SK-N-MC (cell line): Measurements from ENCODE around the gene ITPR2.

Experiments used
- DNase-seq: peaks from one replicate; pipeline ENCODE4 v3.0.0-alpha.2; 2011; ENCODE audit warnings: low read depth, low spot score
- H3K27ac ChIP-seq: fragments of 200-600 bp; sonication (generic); 2 replicates; pipeline ENCODE4 v1.5.1; 2016; ENCODE audit warnings: mixed run types
- H3K36me3 ChIP-seq: fragments of 200-600 bp; sonication (generic); 2 replicates; pipeline ENCODE4 v1.6.1; 2017; ENCODE audit warnings: antibody characterized with exemption, low read length, mixed read lengths; ENCODE audit not compliant: insufficient read depth
- H3K4me3 ChIP-seq: fragments of 200-600 bp; sonication (generic); 2 replicates; pipeline ENCODE4 v1.5.1; 2016
- H3K9ac ChIP-seq: fragments of 200-600 bp; sonication (generic); 2 replicates; pipeline ENCODE4 v1.8.0; 2017; ENCODE audit warnings: mixed run types, mixed read lengths; ENCODE audit not compliant: insufficient read length
- H3K9me3 ChIP-seq: fragments of 200-600 bp; sonication (generic); 2 replicates; pipeline ENCODE4 v1.6.1; 2017; ENCODE audit warnings: low read depth, mild to moderate bottlenecking, antibody characterized with exemption, low read length, moderate library complexity, mixed read lengths
- EZH2 ChIP-seq: fragments of 200-600 bp; sonication (generic); IDR thresholded peaks from one replicate; pipeline ENCODE4 v1.6.1; 2017; ENCODE audit warnings: antibody characterized with exemption
- FOXP2 ChIP-seq: optimal IDR thresholded peaks from 2 replicates; pipeline ENCODE3; 2011; ENCODE audit warnings: mild to moderate bottlenecking, moderate library complexity; ENCODE audit not compliant: insufficient read depth; ENCODE audit errors: extremely low read length, control extremely low read depth
- POLR2AphosphoS5 ChIP-seq: IDR thresholded peaks from 2 replicates; pipeline ENCODE4 v1.6.1; 2012; ENCODE audit warnings: mild to moderate bottlenecking, low read depth, low read length, borderline replicate concordance

ITPR2 gene

DNA sequence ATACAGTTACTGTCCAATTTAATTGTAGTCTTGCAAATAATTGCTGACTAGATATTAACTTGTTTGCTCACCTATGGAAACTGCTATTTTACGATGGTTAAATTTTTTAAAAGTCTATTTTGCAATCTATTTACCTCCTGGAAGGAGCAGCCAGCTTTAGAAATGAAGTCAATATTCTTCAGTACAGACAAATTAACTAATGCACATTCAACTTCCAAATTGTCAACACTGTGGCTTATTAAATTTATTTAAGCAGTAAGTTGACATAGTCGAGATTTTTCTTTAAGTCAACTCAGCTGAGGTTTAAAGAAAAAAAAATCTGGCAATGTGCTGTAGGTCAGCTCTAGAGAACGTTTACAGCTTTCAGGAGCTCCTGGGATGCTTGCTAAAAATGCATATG lies 416.4 kb downstream of the ITPR2 start:
- Histone ChIP-seq H3K9ac (no peak overlapping the region), H3K9me3 (no peaks in the 10 kb centered on the region), H3K36me3 (no peaks in the 10 kb centered on the region), H3K27ac (no peak overlapping the region), H3K4me3 (no peak overlapping the region)
- no peak for DNase-seq
- no peak for TF ChIP-seq POLR2AphosphoS5

DNA sequence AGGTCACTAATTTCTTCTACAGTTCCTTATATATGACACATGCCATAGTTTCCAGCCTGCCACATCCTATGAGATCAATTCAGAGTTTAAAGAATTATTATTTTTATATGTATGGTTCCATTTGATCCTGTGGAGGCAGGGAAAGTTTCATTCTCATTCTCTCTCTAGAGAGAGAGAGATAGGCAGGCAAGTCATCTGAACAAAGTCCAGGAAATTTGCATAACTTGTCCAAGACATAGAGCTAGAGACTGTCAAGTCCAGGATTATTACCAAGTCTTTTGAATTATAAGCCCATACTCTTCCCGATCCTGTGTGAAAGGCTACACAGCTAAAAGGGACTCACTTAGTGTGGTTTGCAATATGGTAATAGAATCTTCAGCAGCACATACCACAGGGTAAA lies 422.3 kb downstream of the ITPR2 start:
- no peak overlapping the region for H3K27ac ChIP-seq
- H3K36me3 ChIP-seq, result no peaks in the 10 kb centered on the region
- no peaks in the 10 kb centered on the region for H3K9me3 ChIP-seq
- H3K4me3 ChIP-seq, result no peak overlapping the region
- DNase-seq, result no peak
- TF ChIP-seq EZH2, result no peak
- no peak for TF ChIP-seq POLR2AphosphoS5
- TF ChIP-seq FOXP2, result no peak
- H3K9ac ChIP-seq, result no peak overlapping the region

DNA sequence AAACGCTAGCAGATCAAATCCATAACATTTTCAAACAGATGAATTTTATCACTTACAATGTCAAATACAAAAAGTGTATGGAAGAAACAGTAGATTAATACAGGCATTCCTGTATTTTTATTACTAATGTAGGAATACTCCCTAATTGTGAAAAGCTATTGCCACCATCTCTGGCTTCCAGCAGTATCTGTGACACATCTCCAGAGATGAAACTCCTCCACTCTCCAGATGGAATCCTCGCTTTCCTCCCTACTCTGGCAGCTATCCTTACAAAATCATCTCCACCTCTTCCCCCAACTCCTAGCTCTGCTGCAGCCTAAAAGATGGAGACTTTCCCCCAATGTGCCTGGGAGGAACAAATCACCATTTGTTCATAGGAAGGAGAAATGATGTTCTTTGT lies 426.2 kb downstream of the ITPR2 start:
- Histone ChIP-seq H3K27ac (no peak overlapping the region), H3K9ac (no peak overlapping the region), H3K9me3 (no peaks in the 10 kb centered on the region), H3K4me3 (no peak overlapping the region), H3K36me3 (no peaks in the 10 kb centered on the region)
- DNase-seq, result no peak
- TF ChIP-seq POLR2AphosphoS5, result no peak
- TF ChIP-seq FOXP2, result no peak
- TF ChIP-seq EZH2, result no peak

DNA sequence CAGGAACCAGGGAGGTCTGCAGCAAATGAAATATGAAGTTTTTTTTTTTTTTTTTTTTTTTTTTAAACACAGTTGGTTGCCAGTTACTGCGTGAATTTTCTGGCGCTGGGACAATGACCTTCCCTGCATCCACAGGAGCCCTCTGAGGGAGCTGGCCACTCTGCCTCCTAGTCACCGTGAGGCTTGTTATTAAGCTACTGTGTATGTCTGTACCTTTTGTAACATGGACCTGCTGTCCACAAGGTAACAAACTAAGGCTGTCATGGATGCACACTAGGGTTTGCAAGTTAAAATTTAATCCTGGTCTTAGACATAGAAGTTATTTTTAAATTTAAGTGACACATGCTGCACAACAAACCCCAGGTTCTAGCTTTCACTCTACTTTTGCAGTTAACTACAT lies 426.6 kb downstream of the ITPR2 start:
- H3K9ac ChIP-seq, result no peak overlapping the region
- H3K36me3 ChIP-seq, result no peaks in the 10 kb centered on the region
- no peak overlapping the region for H3K27ac ChIP-seq
- no peaks in the 10 kb centered on the region for H3K9me3 ChIP-seq
- DNase-seq, result no peak
- no peak for TF ChIP-seq POLR2AphosphoS5
- TF ChIP-seq FOXP2, result no peak
- no peak for TF ChIP-seq EZH2
- no peak overlapping the region for H3K4me3 ChIP-seq

DNA sequence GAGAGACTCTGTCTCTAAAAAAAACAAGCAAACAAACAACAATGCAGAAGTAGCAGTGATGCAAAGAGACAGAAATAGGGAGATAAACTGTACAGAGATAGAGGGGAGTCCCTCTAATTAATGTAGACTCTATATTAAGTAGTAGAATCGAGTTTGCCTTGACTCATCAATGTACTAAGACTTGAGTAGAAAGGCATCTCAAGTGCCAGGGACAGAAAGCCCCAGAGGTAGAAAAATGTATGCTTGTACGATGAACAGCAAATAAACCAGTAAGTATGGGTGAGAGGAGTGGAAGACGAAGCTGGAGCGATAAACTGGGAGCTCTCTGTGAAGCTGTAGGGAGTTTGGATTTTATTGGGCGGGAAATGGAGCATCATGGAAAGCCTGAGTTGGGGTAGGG lies 429.4 kb downstream of the ITPR2 start:
- H3K9ac ChIP-seq, result no peak overlapping the region
- TF ChIP-seq EZH2, result no peak
- TF ChIP-seq FOXP2, result no peak
- no peak for TF ChIP-seq POLR2AphosphoS5
- no peak overlapping the region for H3K4me3 ChIP-seq
- H3K36me3 ChIP-seq, result no peaks in the 10 kb centered on the region
- no peak overlapping the region for H3K27ac ChIP-seq
- no peaks in the 10 kb centered on the region for H3K9me3 ChIP-seq
- no peak for DNase-seq

DNA sequence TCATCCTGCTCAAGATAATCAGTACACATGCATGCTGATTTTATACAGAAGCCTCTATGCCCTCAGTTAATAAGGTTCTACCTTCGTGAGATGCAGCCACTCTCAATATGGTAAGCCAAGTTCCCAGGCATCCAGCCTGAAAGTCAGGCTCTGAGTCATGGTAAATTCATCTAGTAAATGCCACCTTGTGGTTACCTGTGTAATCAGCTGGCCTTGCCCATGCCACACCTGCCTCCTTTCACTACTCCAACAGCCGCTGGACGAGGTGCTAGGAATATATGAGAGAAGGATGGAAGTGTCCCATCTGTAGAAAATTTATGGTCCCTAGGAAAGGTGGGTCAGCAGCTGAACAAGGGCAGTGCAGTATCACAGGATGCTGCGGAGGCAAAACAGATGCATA lies 430.3 kb downstream of the ITPR2 start:
- no peak for DNase-seq
- no peak overlapping the region for H3K4me3 ChIP-seq
- no peak overlapping the region for H3K27ac ChIP-seq
- TF ChIP-seq EZH2, result no peak
- H3K9ac ChIP-seq, result no peak overlapping the region
- H3K36me3 ChIP-seq, result no peaks in the 10 kb centered on the region
- no peaks in the 10 kb centered on the region for H3K9me3 ChIP-seq

DNA sequence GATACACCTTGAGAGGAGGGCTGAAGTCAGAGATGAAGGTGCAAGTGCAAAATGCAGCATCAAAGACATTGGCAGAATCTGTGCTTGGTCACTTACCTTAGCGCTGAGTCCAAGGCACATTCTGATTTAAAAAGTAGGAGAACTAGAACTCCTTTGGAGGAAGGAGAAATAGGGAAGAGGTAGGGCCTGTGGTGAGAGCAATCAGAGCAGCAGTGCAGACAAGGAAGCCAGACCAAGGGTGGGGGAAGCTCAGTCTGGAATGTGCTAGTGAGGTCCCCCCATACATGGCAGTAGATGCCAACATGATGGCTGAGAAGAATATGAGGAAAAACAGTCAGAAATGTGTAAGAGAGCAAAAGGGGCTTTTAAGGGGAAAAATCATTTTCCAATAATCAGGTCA lies 431.1 kb downstream of the ITPR2 start:
- H3K36me3 ChIP-seq, result no peaks in the 10 kb centered on the region
- TF ChIP-seq FOXP2, result no peak
- TF ChIP-seq EZH2, result no peak
- TF ChIP-seq POLR2AphosphoS5, result no peak
- no peaks in the 10 kb centered on the region for H3K9me3 ChIP-seq
- H3K27ac ChIP-seq, result no peak overlapping the region
- DNase-seq, result no peak
- no peak overlapping the region for H3K4me3 ChIP-seq
- H3K9ac ChIP-seq, result no peak overlapping the region

DNA sequence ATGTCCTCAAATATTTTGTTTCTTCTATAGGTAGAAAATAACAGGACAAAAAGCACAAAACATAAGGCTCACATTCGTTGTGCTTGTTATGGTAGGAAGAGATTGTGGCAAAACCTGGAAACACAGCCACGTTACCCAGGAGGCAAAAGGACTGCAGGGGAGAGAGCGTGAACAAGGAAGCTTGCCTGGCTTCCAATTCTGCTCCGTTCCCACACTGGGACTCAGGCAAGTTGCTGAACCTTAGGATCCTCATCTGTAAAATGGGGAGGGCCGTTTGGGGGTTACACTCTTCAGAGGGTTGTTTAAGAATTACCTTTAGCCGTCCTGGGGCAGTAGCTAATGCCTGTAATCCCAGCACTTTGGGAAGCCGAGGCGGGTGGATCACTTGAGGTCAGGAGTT lies 432.4 kb downstream of the ITPR2 start:
- H3K36me3 ChIP-seq, result no peaks in the 10 kb centered on the region
- H3K27ac ChIP-seq, result no peak overlapping the region
- no peak overlapping the region for H3K9ac ChIP-seq
- no peak for DNase-seq
- H3K9me3 ChIP-seq, result no peaks in the 10 kb centered on the region
- TF ChIP-seq EZH2, result no peak
- no peak for TF ChIP-seq POLR2AphosphoS5
- TF ChIP-seq FOXP2, result no peak
- no peak overlapping the region for H3K4me3 ChIP-seq

DNA sequence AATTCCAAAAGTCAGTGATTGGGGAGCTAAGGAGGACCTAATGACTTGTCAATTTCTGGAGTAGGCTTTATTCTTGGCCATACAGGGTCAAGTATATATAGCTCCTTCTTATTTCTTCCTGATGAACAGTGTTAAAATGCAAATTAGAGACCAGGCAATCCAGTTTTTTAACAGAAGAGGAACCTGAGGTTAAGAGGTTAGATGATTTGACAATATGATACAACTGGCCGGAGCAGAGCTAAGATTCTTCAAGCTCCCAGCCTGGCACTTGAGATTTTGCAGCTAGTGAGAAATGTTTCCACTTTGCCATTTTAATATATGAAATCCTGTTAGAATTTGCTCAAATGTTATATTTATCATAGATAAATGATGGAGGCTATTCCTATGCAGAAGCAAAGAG lies 433.6 kb downstream of the ITPR2 start:
- TF ChIP-seq POLR2AphosphoS5, result no peak
- no peak for TF ChIP-seq EZH2
- TF ChIP-seq FOXP2, result no peak
- no peak overlapping the region for H3K4me3 ChIP-seq
- no peak overlapping the region for H3K9ac ChIP-seq
- H3K36me3 ChIP-seq, result no peaks in the 10 kb centered on the region
- DNase-seq, result no peak
- no peaks in the 10 kb centered on the region for H3K9me3 ChIP-seq
- H3K27ac ChIP-seq, result no peak overlapping the region

DNA sequence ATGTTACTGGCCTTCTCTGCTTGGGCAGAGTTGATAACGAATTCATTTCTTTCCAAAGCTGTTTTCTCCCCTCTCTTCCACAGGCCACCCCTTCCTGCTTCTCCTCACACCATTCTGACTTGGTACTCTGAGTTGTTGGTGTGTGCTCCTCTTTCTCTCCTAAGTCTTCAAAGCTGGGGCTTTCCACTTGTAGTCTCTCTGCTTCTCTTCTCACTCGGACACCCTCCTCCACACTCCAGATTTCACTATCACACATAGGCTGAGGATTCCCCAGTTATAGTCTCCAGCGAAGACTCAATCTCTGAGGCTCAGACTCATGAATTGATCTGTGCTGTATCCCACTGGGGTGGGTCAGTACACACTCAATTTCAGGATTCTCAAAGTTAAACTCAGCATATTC lies 436.6 kb downstream of the ITPR2 start:
- Histone ChIP-seq H3K4me3 (no peak overlapping the region), H3K36me3 (no peaks in the 10 kb centered on the region), H3K9ac (no peak overlapping the region), H3K27ac (no peak overlapping the region), H3K9me3 (no peaks in the 10 kb centered on the region)
- DNase-seq, result no peak
- TF ChIP-seq EZH2 (no peak), FOXP2 (no peak), POLR2AphosphoS5 (no peak)
